WI38 (cell line): ENCODE results near the gene METTL23.
A peak's percentile ranks its signal among the peaks of the same experiment; 100 is the strongest.
"Not testable (repeated sequence)": the region's sequence is repeated elsewhere in the genome, so short reads cannot be mapped to it uniquely, and the experiment has no call there.

ENCODE experiments used
- H3K4me3 ChIP-seq: 2 replicates; pipeline ENCODE4 v1.5.1; 2011; ENCODE audit warnings: low read depth, mild to moderate bottlenecking, control low read depth, low read length
- TF ChIP-seq, protein P1 (sequence below): IDR thresholded peaks from 2 replicates; pipeline ENCODE4 v1.5.1; 2012; ENCODE audit warnings: low read depth, mild to moderate bottlenecking, control low read depth, low read length

Gene METTL23

DNA sequence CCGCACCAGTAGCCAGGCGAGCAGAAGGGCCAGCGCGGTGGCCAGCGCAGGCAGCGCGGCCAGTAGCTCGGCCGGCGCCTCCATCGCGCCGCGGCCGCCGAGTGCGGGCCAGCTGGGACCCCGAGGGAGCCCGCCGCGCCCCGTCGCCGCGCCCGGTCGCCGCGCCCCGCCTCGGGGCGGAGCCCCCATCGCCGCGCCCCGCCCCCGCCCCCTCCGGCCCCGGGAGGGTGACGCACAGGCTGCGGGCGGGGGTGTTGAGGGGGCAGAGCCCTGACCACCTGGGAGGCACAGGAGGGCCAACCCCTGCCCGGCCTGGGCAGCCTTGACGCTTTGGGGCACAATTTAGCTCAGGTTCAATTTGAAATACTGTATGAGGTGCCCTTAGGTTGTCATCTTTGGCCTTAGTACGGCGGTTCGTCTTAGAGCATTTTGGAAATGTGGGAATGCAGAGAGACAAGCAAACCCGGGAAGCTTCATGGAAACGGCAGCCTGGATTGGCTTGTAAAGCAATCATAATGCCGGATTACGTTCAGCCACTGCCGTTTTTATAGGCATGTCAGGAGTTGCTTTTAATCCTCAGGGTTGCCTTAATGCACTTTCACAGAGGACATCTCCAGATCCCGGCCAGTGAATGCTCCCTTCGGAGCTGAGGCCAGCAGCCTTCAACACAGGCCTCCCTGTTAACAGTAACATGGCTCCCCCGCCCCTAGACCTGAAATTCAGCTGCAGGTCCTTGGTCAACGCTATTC is 15.6 kb upstream of the METTL23 start, which contains the start of gene MXRA7:
TSS of gene MXRA7 (minus strand) at position 103 of the 749 bp plus-strand sequence. CDS start at position 84, 19 bp downstream.
- peak within 1 kb of the TSS; percentile 71 for H3K4me3 ChIP-seq
- TF ChIP-seq, protein P1, sequence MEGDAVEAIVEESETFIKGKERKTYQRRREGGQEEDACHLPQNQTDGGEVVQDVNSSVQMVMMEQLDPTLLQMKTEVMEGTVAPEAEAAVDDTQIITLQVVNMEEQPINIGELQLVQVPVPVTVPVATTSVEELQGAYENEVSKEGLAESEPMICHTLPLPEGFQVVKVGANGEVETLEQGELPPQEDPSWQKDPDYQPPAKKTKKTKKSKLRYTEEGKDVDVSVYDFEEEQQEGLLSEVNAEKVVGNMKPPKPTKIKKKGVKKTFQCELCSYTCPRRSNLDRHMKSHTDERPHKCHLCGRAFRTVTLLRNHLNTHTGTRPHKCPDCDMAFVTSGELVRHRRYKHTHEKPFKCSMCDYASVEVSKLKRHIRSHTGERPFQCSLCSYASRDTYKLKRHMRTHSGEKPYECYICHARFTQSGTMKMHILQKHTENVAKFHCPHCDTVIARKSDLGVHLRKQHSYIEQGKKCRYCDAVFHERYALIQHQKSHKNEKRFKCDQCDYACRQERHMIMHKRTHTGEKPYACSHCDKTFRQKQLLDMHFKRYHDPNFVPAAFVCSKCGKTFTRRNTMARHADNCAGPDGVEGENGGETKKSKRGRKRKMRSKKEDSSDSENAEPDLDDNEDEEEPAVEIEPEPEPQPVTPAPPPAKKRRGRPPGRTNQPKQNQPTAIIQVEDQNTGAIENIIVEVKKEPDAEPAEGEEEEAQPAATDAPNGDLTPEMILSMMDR, result no peak

DNA sequence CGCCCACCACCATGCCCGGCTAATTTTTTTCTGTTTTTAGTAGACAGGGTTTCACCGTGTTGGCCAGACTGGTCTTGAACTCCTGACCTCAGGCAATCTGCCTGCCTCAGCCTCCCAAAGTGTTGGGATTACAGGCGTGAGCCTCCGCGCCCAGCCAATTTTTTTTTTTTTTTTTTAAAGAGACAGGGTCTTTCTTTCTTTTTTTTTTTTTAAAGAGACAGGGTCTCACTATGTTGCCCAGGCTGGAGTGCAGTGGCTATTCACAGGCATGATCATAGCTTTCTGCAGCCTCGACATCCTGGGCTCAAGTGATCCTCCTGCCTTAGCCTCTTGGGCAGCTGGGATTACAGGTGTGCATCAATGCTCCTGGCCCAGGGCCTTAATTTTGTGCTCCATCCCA is 14.3 kb upstream of the METTL23 start:
- not testable (repeated sequence) for H3K4me3 ChIP-seq

DNA sequence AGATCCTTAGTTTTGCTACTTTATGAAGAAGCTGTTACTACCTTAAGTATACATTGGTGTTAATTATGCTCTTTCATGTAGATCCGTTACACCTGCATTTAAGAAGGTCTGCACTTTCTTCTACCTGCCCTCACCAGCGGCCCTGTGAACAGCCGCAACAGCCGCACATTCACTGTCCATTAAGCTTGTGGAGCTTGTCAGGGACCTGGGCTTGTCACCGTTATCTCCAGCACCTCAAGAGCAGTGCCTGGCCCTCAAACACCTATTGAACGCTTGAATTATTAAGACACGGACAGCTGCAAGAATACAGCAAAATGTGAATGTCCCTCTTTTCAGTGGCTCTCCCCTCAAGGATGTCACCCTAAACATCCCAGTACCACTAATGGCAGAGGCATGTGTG is 12.9 kb upstream of the METTL23 start:
- H3K4me3 ChIP-seq, result no peak overlapping the region
- TF ChIP-seq, protein P1, result no peak

DNA sequence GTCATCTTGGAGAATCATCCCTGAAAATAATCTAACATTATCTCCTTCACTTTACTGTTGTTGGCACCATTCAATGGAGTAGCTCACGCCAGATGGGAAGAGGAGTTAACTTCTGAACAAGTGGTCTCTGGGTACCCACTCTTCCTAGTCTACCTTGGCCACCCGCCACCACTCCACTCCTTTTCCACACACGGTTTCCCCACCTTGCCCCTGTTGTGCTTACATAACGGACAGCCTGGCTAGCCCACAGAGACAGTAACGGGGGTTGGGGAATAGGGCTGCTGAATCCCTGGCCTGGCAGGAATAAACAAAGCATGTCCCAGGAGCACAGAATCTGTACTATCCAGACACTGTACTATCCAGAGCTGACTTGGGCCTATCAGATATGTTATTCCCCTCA is 12.3 kb upstream of the METTL23 start:
- no peak overlapping the region for H3K4me3 ChIP-seq
- TF ChIP-seq, protein P1, result no peak

DNA sequence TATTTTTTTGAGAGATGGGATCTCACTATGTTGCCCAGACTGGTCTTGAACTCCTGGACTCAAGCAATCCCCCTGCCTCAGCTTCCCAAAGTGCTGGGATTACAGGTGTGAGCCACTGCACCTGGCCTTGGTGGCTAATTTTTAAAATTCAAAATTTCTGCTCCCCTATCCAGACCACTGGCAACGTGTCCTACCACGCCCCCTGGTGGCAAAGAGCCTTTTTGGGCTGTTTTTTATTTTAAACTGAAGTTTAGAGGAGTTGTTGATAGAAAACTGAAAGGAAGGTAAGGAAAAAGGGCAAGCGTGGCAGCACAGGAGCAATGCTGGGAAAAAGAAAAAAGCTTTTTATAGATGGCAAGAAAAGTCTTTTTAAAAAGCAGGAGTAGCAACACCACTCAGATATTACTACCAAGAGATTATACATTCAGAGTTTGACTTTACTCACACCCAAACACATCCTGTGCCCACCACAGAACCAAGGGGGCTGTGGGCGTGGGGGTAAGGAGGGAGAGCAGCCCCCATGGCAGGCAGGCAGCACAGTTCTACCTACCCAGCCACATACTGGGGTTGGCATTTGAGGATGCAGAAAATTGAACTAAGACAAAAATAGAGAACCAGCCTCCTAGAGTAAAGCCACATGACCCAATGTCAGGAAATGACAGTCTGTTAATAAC is 11.7 kb upstream of the METTL23 start:
- TF ChIP-seq, protein P1, result peak; percentile 66
- no peak overlapping the region for H3K4me3 ChIP-seq

DNA sequence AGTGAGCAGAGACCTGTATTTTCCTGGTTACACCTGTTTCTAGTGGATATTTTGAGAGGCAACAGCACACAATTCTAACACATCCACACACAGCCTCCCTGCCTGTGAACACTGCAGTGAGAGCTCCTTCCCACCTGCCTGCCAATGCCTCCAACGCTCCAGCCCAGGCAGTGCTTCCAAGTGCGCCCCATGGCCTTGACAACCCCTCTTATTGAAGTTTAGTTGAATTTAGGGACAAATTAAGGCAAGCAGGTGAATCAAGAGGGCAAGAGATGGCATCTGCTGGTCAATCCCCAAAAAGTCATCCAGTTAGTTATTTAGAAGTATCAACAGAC is 11.2 kb upstream of the METTL23 start:
- TF ChIP-seq, protein P1, result no peak
- no peak overlapping the region for H3K4me3 ChIP-seq

DNA sequence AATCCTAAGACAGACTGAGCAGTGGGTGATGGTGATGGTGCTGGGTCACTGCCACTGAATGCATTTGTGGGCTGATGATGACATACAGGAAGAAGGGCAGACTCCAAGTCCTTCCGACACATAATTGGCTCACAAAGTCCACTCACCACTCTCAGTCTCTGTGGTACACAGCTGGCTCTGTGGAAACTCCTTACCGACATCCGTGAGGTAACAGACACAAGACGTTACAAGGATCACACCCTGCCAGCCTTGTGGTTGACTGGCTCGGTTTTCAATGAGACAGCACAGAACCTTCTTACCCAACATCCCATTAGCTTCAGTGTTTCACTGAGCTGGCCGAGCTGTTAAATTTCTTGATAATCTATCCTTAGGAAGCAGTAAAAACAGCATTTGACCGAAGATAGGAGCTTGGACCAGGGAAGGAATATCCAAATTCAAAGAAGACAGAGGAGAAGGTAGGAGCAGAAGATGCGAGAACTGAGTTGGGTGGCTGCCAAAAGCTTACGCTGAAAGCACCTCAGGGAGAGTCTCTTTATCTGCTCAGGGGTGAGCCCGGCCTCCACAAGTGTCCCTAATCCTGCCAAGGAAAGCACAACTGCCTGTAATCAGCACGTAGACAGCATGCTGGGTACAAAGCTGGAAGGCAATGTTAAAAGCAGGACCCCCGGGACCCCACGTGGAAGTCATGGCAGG is 10.3 kb upstream of the METTL23 start:
- TF ChIP-seq, protein P1, result no peak
- no peak overlapping the region for H3K4me3 ChIP-seq
